ENCODE measurements around the gene TNFSF15. TPM values are rescaled to one million over a fixed set of nuclear protein-coding genes. Genes with fewer than 3 reads are reported as not detected.

Gene TNFSF15
- total RNA-seq, 1 experiment from 2014 or later: 0.55 TPM

- Histone ChIP-seq H3K4me2 (no peak overlapping the region), H3K79me2 (ENCODE audit: low read depth) (no peaks in the 10 kb centered on the region), H4K20me1 (ENCODE audit: insufficient read depth) (no peaks in the 10 kb centered on the region), H3K9me3 (ENCODE audit: insufficient read depth, low read depth) (no peaks in the 10 kb centered on the region), H3K27ac (no peak overlapping the region), H3K36me3 (ENCODE audit: low read depth) (no peaks in the 10 kb centered on the region), H3K4me1 (replicated peaks; ENCODE audit: insufficient read depth) (no peaks in the 10 kb centered on the region), H3K27me3 (ENCODE audit: insufficient read depth, low read depth) (0 out of 2 replicates have a peak, but pooled peaks cover 6% of the 10 kb centered on the region), H3K4me3 (no peak overlapping the region), H3K9me2 (ENCODE audit: insufficient read depth) (no peaks in the 10 kb centered on the region), H3F3A (ENCODE audit: insufficient read depth, low read depth) (no peaks in the 10 kb centered on the region), H2AFZ (no peak overlapping the region)
- ChIA-PET POLR2A (ENCODE audit: unreplicated experiment) (no interaction called here), CTCF (interaction anchor here (0.6 kb wide), 1 partner anchor 141 kb away, joined by 4 read pairs; no protein-coding TSS in a partner anchor)
- BruUV-seq (replicated peaks): no TSS peak
- TF ChIP-seq, protein P1, sequence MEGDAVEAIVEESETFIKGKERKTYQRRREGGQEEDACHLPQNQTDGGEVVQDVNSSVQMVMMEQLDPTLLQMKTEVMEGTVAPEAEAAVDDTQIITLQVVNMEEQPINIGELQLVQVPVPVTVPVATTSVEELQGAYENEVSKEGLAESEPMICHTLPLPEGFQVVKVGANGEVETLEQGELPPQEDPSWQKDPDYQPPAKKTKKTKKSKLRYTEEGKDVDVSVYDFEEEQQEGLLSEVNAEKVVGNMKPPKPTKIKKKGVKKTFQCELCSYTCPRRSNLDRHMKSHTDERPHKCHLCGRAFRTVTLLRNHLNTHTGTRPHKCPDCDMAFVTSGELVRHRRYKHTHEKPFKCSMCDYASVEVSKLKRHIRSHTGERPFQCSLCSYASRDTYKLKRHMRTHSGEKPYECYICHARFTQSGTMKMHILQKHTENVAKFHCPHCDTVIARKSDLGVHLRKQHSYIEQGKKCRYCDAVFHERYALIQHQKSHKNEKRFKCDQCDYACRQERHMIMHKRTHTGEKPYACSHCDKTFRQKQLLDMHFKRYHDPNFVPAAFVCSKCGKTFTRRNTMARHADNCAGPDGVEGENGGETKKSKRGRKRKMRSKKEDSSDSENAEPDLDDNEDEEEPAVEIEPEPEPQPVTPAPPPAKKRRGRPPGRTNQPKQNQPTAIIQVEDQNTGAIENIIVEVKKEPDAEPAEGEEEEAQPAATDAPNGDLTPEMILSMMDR (conservative IDR thresholded peaks at IDR 0.05): no peak
- TF ChIP-seq EZH2 (IDR thresholded peaks at IDR 0.05; ENCODE audit: low read depth): no peak
- intact Hi-C loops (cut with micrococcal nuclease; ENCODE audit: unreplicated experiment): no loop called here
- no peak for DNase-seq
These were observed 24.0 kb upstream of the TNFSF15 start for GRCh38 chr9:114829574-114830440.

DNA sequence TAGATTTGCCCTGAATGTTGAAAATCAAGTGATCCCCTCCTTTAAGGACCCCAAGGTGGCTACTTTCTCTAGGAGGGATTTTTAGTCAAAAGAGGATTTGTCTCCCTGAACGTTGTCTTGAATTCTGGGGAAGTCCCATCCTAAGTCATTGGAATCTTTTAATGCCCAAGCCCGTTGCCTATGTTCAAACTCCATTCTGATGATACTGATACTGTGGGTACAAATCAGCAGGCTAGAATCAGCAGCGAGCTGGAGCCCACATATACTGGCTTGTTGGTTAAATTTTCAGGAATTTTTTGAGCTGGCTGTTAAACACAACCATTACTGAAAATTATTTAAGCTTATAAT lies 22.4 kb upstream of the TNFSF15 start:
- Histone ChIP-seq H3K4me2 (no peak overlapping the region), H3K36me3 (ENCODE audit: low read depth) (no peaks in the 10 kb centered on the region), H3K4me3 (no peak overlapping the region), H2AFZ (no peak overlapping the region), H3K27me3 (ENCODE audit: insufficient read depth, low read depth) (0 out of 2 replicates have a peak, but pooled peaks cover 6% of the 10 kb centered on the region), H3F3A (ENCODE audit: insufficient read depth, low read depth) (no peaks in the 10 kb centered on the region), H3K4me1 (replicated peaks; ENCODE audit: insufficient read depth) (no peaks in the 10 kb centered on the region), H3K9me3 (ENCODE audit: insufficient read depth, low read depth) (no peaks in the 10 kb centered on the region), H3K9me2 (ENCODE audit: insufficient read depth) (no peaks in the 10 kb centered on the region), H3K27ac (no peak overlapping the region), H3K79me2 (ENCODE audit: low read depth) (no peaks in the 10 kb centered on the region), H4K20me1 (ENCODE audit: insufficient read depth) (no peaks in the 10 kb centered on the region)
- BruUV-seq (replicated peaks): no TSS peak
- no peak for DNase-seq
- POLR2A ChIA-PET (ENCODE audit: unreplicated experiment): no interaction called here
- CTCF ChIA-PET: no interaction called here
- TF ChIP-seq, protein P1 (conservative IDR thresholded peaks at IDR 0.05): no peak
- TF ChIP-seq EZH2 (IDR thresholded peaks at IDR 0.05; ENCODE audit: low read depth): no peak
- intact Hi-C loops (cut with micrococcal nuclease; ENCODE audit: unreplicated experiment): no loop called here

DNA sequence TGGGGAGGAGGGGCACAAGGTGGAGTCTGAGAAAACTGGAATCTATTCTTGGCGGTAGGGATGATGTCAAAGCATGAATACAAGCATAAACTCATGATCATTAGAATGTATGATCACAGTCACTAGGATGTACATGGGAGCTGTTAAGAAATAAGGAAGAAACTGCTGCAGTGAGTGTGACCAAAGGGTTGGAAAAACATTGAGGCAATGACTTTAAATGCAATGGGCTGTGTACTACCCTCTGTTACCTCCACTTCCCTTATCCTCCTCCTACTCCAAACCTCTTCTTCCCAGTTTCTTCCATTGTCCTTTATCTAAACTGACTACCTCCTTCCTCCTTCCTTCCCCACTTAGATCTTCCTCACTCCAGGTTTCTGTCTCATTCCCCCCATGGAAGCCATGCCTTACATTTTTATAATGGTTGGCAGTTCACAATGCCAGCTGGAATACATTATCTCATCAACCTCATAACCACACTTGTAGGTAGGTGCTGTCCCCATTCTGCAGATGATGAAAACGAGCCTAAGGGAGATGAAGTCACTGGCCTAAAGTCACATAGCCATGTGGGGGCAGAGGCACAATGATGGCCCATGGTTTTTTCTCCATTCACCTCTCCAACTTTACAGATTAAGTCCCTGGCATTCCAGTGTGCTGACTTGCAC lies 21.9 kb upstream of the TNFSF15 start:
- Histone ChIP-seq H3K4me2 (no peak overlapping the region), H3K27me3 (ENCODE audit: insufficient read depth, low read depth) (0 out of 2 replicates have a peak, but pooled peaks cover 6% of the 10 kb centered on the region), H3K4me1 (replicated peaks; ENCODE audit: insufficient read depth) (no peaks in the 10 kb centered on the region), H3K9me3 (ENCODE audit: insufficient read depth, low read depth) (no peaks in the 10 kb centered on the region), H4K20me1 (ENCODE audit: insufficient read depth) (no peaks in the 10 kb centered on the region), H3K79me2 (ENCODE audit: low read depth) (no peaks in the 10 kb centered on the region), H3K9me2 (ENCODE audit: insufficient read depth) (no peaks in the 10 kb centered on the region), H3K27ac (no peak overlapping the region), H3K4me3 (no peak overlapping the region), H3K36me3 (ENCODE audit: low read depth) (no peaks in the 10 kb centered on the region), H2AFZ (no peak overlapping the region), H3F3A (ENCODE audit: insufficient read depth, low read depth) (no peaks in the 10 kb centered on the region)
- no peak for DNase-seq
- ChIA-PET POLR2A (ENCODE audit: unreplicated experiment) (no interaction called here), CTCF (no interaction called here)
- no peak for TF ChIP-seq EZH2 (IDR thresholded peaks at IDR 0.05; ENCODE audit: low read depth)
- TF ChIP-seq, protein P1 (conservative IDR thresholded peaks at IDR 0.05): no peak
- intact Hi-C loops (cut with micrococcal nuclease; ENCODE audit: unreplicated experiment): no loop called here
- no TSS peak for BruUV-seq (replicated peaks)

Data from PC-9 (cell line).